Mesothelial cell of epicardium (in vitro differentiated cells): ENCODE measurements around the gene DCUN1D2. TPM values are rescaled to one million over a fixed set of nuclear protein-coding genes. Genes with fewer than 3 reads are reported as not detected.

Experiments used
- DNase-seq, 2 experiments: peaks; one replicate each; pipeline ENCODE4 v3.0.0; 2021; ENCODE audit warnings: low spot score in 2 of 2; ENCODE audit not compliant: unreplicated experiment in 2 of 2
- H3K27ac Mint-ChIP-seq: 2 replicates; pipeline ENCODE4 v1.8.0; 2021; ENCODE audit warnings: mixed read lengths
- H3K27me3 Mint-ChIP-seq: 2 replicates; pipeline ENCODE4 v1.8.0; 2021; ENCODE audit warnings: low read depth, mixed read lengths
- H3K36me3 Mint-ChIP-seq: 2 replicates; pipeline ENCODE4 v1.8.0; 2021; ENCODE audit warnings: mixed read lengths
- H3K4me1 Mint-ChIP-seq: 2 replicates; pipeline ENCODE4 v1.8.0; 2021; ENCODE audit warnings: mixed read lengths
- H3K4me3 Mint-ChIP-seq: 2 replicates; pipeline ENCODE4 v1.8.0; 2021; ENCODE audit warnings: mild to moderate bottlenecking, moderate library complexity, mixed read lengths
- H3K9me3 Mint-ChIP-seq: 2 replicates; pipeline ENCODE4 v1.8.0; 2021; ENCODE audit warnings: mixed read lengths
- CTCF ChIP-seq: fragments of 200-600 bp; sonication (generic); IDR thresholded peaks from one replicate; pipeline ENCODE4 v1.5.0; 2021; ENCODE audit warnings: antibody characterized with exemption; ENCODE audit not compliant: unreplicated experiment
- total RNA-seq: library from RNA; stranded (reverse); gene quantifications from 3 replicates; pipeline ENCODE4 v1.2.1, GENCODE V29; 2021

The DCUN1D2 gene
- total RNA-seq, 1 donor from 2014 or later, result 40.2 TPM

DNA sequence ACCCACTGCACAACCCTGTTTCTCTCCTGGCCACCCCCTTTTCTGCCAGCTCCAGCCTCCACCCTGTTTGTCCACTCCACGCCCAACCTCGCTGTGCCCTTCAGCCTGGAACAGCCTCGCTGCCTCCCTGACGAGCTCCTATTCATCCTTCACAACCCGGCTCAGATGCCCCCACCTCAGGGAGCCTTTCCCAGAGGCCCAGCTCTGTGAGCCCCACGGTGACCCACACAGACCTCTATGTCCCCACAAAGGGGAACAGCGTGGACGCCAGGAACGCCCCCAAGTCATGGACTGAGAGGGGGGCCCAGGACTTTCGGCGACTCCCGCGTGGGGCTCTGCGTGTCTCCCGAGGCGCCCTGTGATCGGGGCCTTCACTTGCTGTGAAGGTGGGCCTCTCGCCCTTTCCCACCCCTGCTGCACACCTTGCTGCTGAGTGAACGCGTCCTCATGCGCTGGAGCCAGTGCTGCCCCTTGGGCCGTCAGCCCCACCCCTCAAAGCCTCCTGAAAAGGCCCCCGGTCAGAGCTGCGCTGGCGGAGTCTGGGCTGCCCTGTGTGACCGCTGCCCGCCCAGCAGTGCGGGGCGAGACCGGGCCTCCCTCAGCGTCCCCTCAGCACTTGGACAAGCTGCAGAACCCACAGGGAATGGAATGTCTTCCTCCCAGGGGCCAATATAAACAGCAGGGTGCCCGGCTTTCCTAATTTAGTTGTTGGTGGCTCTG is 77.2 kb downstream of the DCUN1D2 start:
- Mint-ChIP-seq H3K4me1 (no peaks in the 10 kb centered on the region), H3K36me3 (peaks cover 2% of the 10 kb centered on the region), H3K27me3 (peaks cover 3% of the 10 kb centered on the region), H3K27ac (no peak overlapping the region), H3K4me3 (no peak overlapping the region), H3K9me3 (peaks cover 3% of the 10 kb centered on the region)
- TF ChIP-seq CTCF, result no peak
- DNase-seq, result no peak

GRCh38 chr13:113412440-113412839 is 78.1 kb downstream of the DCUN1D2 start:
- Mint-ChIP-seq H3K27me3 (peaks cover 3% of the 10 kb centered on the region), H3K4me1 (no peaks in the 10 kb centered on the region), H3K27ac (no peak overlapping the region), H3K9me3 (peaks cover 3% of the 10 kb centered on the region), H3K36me3 (peaks cover 2% of the 10 kb centered on the region), H3K4me3 (no peak overlapping the region)
- no peak for TF ChIP-seq CTCF
- no peak for DNase-seq

DNA sequence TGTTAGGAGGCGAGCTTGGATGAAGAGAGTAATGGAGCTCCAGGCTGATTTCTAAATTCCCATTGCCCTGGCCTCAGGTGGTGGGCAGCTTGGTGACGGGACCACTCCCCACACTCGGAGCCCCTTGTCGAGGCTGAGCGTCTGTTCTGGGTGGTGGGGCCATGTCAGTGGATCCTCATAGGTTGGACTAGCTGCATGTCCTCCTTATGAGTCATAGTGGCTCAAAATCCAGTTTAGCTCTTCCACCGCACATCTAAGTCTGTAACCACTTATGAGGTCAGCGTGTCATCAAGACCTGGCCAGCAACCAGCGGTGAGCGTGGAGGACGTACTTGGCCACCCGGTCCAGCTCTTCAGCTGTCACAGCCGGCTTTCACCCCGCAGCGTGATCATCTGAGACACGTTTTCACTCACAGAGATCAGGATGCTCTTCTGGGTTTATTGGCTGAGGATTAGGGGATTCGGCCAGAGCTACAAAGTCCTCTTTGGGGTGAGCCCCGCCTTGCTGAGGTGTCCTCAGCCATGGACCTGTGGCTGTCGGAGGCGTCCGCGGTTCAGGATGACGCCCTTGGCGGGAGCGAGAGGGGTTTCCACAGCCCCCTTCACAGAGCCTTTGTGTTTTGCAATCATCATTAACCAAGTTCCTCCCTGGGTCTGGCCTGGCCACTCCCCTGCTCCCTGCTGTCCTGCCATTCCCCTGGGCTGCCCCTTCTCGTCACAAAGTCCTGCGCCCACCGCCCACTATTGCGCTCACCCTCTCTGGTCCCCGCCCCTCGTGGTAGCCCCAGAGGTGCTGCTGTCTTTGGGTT is 79.1 kb downstream of the DCUN1D2 start:
- peaks cover 3% of the 10 kb centered on the region for H3K9me3 Mint-ChIP-seq
- no peaks in the 10 kb centered on the region for H3K4me1 Mint-ChIP-seq
- H3K27me3 Mint-ChIP-seq, result no peaks in the 10 kb centered on the region
- no peak for DNase-seq
- H3K4me3 Mint-ChIP-seq, result no peak overlapping the region
- no peak overlapping the region for H3K27ac Mint-ChIP-seq
- no peak for TF ChIP-seq CTCF
- H3K36me3 Mint-ChIP-seq, result peaks cover 2% of the 10 kb centered on the region

DNA sequence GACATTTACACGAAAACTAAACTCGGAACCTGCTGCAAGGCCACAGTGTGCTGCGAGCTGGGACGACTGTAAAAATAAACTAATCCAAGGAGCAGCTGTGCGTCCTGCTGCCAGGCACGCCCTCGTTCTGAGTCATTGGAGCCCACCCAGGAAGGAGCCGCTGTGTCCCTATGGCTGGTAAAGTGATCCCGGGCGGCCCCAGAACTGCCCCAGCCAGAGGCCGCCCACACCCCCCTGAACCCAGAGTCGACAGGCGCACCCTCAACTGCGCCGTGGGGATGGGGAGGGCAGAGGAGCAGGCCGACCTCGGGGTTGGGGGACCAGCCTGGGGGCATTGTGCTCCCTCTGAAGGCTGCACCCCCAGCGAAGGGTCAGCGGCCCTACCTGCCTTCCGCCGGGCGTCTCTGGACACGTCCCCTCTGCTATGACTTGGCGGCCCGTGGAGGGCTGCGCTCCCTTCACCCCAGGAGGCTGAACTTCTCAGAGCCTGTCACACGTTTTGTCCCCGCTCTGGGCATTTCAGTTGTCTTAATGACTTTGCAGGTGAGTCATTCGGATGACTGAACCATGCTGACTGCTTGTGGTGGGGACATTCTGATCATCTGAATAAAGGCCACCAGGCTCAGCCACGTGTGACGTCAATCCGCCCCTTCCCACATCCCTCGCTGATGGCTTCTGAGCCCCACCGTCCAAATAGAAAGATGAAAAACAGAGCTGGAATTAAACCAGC is 79.9 kb downstream of the DCUN1D2 start:
- no peak for TF ChIP-seq CTCF
- Mint-ChIP-seq H3K27ac (no peak overlapping the region), H3K4me1 (no peaks in the 10 kb centered on the region), H3K27me3 (no peaks in the 10 kb centered on the region), H3K36me3 (peaks cover 2% of the 10 kb centered on the region), H3K9me3 (peaks cover 3% of the 10 kb centered on the region), H3K4me3 (no peak overlapping the region)
- no peak for DNase-seq

DNA sequence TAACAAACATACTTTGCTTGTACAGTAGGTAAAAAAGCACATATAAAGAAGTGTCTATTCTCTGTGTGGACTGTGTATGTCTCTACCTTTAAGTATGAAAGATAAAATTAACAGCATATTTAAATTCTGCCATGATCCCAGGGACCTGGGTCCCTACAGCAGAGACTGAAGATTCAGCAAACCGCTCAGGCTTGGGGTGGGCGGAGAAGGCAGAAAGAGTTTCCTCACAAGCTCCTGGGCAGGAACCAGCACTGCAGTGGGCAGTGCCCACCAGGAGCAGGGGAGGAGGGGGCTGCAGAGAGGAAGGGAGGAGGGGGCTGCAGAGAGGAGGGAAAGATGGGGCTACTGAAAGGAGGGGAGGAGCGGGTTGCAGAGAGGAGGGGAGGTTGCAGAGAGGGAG is 81.9 kb downstream of the DCUN1D2 start:
- no peak overlapping the region for H3K27ac Mint-ChIP-seq
- peaks cover 3% of the 10 kb centered on the region for H3K9me3 Mint-ChIP-seq
- no peak for DNase-seq
- no peaks in the 10 kb centered on the region for H3K4me1 Mint-ChIP-seq
- H3K4me3 Mint-ChIP-seq, result no peak overlapping the region
- no peaks in the 10 kb centered on the region for H3K27me3 Mint-ChIP-seq
- H3K36me3 Mint-ChIP-seq, result peaks cover 2% of the 10 kb centered on the region
- TF ChIP-seq CTCF, result no peak
